ENCODE measurements around the gene CRIP2.

CRIP2 gene

GRCh38 chr14:105465209-105466031 lies 9.2 kb upstream of the CRIP2 start:
- DNase-seq: no peak

GRCh38 chr14:105466531-105467248 lies 7.9 kb upstream of the CRIP2 start:
- no peak for DNase-seq

- DNase-seq: no peak
Observed at GRCh38 chr14:105467249-105467941, 7.2 kb upstream of the CRIP2 start.

- DNase-seq: no peak
Observed at GRCh38 chr14:105467942-105468471, 6.6 kb upstream of the CRIP2 start.

GRCh38 chr14:105468621-105469241 lies 5.9 kb upstream of the CRIP2 start:
- no peak for DNase-seq

GRCh38 chr14:105469456-105470349 lies 4.9 kb upstream of the CRIP2 start:
- no peak for DNase-seq

- DNase-seq: no peak
Observed at GRCh38 chr14:105470350-105471296, 4.0 kb upstream of the CRIP2 start.

GRCh38 chr14:105471297-105471821 lies 3.3 kb upstream of the CRIP2 start:
- DNase-seq: no peak

GRCh38 chr14:105471823-105472485 lies 2.7 kb upstream of the CRIP2 start:
- no peak for DNase-seq

GRCh38 chr14:105472486-105472991 lies 2.1 kb upstream of the CRIP2 start:
- DNase-seq: no peak

- DNase-seq: no peak
Observed at GRCh38 chr14:105473033-105473676, 1.5 kb upstream of the CRIP2 start.

- DNase-seq: peak; percentile 77 to 82
Observed at GRCh38 chr14:105473677-105474482, 741 bp upstream of the CRIP2 start.

- DNase-seq: no peak
Observed at GRCh38 chr14:105475269-105476096, 862 bp downstream of the CRIP2 start.

GRCh38 chr14:105476097-105476830 lies 1.6 kb downstream of the CRIP2 start:
- no peak for DNase-seq

- DNase-seq: no peak
Observed at GRCh38 chr14:105476831-105477659, 2.4 kb downstream of the CRIP2 start.

Measured in CD4-positive, alpha-beta T cell treated with Interleukin-1 beta for 1 hour (primary cell).